NCI-H2029 (cell line): ENCODE results near the gene ABHD4.
A peak's percentile ranks its signal among the peaks of the same experiment; 100 is the strongest.
"Not testable (repeated sequence)": the region's sequence is repeated elsewhere in the genome, so short reads cannot be mapped to it uniquely, and the experiment has no call there.

Source experiments
- DNase-seq: peaks from one replicate; lab custom pipeline; 2025; lab: John Stamatoyannopoulos, UW

ABHD4 gene

DNA sequence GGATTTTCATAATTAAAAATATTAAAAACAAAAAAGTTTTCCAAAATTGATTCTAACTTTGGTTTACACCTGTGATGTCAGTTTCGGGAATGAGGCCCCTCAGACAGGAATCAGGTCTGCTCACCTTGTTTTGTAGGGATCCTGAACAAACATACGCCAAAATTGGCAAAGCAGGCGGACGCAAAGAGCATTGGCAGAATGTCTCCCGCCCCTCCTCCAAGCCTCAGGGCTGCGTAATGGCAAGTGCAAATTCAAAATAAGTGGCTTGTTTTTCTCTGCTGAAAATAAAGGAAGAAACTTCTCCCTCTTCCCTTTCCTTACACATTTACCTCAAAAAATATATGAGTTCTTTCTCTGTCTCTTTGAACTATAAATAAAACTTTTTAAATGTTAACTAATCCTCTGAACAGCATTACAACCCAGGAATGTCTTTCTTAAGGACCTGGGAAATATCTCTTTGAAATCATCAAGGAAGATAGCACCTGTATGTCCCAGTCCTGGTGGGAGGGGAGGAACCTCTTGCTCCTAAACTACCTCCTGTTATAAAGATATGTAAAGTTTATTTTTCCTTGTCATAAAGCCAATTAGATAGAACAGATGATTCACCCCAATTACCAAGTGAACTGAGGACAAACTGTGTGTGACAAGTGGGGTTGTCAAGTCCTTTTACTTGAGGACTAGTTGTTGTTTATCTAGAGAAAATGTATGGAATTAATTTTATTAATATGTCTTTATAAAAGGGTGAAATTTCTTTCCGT lies 29.6 kb downstream of the ABHD4 start:
- no peak for DNase-seq

GRCh38 chr14:22629361-22629760 lies 31.3 kb downstream of the ABHD4 start:
- no peak for DNase-seq

- DNase-seq, result no peak
Measured at GRCh38 chr14:22630066-22630465, 32.0 kb downstream of the ABHD4 start.

DNA sequence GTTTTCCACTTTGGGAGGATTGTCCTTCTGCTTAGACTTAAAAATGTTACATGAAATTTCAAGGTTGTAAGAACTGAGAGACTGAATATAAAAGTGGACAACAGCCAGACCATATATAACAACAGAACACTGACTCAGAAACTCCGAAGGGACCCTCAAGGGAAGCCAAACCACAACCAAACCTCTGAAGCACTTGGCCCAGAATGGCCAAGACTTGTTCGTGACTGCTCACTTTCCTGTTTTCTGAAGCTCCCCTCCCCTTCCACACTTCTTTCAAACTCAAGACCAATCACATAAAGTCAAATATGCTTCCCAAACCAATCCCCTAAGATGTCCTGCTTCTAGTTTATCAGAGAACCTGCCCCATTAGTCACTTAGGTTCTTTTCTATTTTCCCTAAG lies 32.4 kb downstream of the ABHD4 start:
- DNase-seq, result no peak

- DNase-seq, result no peak
Measured at GRCh38 chr14:22634233-22634900, 36.3 kb downstream of the ABHD4 start.

DNA sequence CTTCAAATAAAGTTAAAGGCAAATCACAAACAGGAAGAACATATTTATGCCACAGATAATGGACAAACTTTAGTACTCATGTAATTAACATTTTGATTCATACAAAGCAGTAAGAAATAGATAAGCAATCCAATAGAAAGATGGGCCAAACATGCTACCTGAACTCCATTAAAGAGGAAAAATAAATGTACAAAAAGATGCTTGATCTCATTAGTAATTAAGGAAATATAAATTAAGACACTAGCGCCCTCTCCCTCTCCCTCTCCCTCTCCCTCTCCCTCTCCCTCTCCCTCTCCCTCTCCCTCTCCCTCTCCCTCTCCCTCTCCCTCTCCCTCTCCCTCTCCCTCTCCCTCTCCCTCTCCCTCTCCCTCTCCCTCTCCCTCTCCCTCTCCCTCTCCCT lies 37.9 kb downstream of the ABHD4 start:
- not testable (repeated sequence) for DNase-seq

DNA sequence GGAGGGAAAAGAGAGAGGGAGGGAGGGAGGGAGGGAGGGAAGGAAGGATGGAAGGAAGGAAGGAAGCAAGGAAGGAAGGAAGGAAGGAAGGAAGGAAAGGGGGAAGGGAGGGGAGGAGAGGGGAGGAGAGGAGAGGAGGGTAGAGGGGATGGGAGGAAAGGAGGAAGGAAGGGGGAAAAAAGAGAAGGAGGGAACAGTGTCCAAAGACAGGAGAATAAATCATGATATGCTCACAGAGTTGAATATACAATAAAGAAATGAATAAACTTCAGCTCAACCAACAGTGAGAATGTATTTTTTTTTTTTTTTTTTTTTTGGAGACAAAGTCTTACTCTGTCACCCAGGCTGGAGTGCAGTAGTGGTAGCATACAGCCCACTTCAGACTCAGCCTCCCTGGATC lies 42.1 kb downstream of the ABHD4 start:
- no peak for DNase-seq

DNA sequence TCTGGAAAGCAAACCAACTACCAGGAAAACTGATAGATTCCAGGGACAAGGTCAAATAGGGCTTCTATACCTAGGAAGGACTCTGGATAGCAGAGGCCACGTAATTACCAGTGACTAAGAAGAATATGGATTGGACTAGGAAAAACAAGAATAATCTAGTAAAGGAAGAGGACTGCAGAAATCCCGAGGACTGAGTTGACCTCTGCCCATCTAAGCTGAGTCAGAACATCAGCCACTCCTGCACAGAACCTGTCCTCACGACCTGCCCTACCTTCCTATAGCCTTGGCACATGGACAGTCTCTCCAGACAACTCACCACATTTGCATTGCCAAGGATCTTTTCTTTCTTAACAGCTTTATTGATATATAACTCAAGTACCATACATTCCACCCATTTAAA lies 43.7 kb downstream of the ABHD4 start:
- no peak for DNase-seq

GRCh38 chr14:22644305-22644635 lies 46.2 kb downstream of the ABHD4 start, which contains the start of gene OR6J1:
OR6J1 (minus strand) TSS chr14:22644352; CDS start chr14:22634811, 9,541 bp downstream.
- no peak for DNase-seq

- DNase-seq, result no peak
Measured at GRCh38 chr14:22646570-22647254, 48.6 kb downstream of the ABHD4 start.

- DNase-seq, result no peak
Measured at GRCh38 chr14:22648506-22648905, 50.4 kb downstream of the ABHD4 start.

GRCh38 chr14:22650046-22650739 lies 52.1 kb downstream of the ABHD4 start:
- no peak for DNase-seq

DNA sequence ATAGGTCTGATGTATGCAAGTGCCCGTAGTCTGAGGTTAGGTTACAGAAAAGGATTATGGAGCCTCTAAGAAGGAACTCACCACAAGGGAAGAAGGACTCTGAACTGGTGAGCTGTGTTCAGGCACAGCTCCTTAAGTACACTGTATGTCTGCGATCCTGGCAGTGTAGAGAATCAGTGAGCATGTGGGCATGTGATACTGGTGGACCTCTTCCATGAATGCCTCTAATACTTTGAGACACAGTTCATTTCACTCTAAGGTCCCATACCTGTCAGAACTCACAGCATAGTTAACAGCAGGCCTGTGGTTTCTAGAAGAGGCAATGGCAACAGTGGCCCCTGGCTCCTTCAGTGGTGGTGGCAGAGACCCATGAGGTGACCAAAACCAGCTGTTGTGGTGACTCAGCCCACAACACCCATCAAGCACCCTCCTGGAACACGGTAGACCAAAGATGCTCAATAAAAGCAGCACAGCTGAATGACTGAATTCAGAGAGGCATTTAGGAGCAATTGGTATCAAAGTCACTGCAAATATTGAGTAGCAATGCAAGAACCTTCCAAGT lies 52.9 kb downstream of the ABHD4 start:
- no peak for DNase-seq

GRCh38 chr14:22651586-22651985 lies 53.5 kb downstream of the ABHD4 start:
- DNase-seq, result no peak

- DNase-seq, result peak; percentile 61
Measured at GRCh38 chr14:22653012-22653621, 55.0 kb downstream of the ABHD4 start.

DNA sequence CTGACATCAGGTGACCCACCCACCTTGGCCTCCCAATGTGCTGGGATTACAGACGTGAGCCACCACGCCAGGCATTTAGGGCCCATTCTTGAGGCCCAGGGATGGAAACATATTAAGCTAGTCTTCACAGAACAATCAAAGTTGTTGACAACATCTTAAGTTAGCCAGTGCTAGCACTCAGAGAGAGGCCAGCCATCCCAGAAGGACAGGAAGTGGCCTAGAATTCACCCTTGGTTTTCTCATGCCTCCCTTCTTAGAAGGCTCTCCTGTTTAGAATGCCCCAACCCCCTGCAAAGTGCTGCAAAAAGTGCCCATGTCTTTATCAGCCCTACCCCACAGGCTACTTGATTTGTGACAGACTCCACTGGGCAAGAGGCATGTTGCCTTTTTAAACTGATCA lies 58.1 kb downstream of the ABHD4 start:
- no peak for DNase-seq

DNA sequence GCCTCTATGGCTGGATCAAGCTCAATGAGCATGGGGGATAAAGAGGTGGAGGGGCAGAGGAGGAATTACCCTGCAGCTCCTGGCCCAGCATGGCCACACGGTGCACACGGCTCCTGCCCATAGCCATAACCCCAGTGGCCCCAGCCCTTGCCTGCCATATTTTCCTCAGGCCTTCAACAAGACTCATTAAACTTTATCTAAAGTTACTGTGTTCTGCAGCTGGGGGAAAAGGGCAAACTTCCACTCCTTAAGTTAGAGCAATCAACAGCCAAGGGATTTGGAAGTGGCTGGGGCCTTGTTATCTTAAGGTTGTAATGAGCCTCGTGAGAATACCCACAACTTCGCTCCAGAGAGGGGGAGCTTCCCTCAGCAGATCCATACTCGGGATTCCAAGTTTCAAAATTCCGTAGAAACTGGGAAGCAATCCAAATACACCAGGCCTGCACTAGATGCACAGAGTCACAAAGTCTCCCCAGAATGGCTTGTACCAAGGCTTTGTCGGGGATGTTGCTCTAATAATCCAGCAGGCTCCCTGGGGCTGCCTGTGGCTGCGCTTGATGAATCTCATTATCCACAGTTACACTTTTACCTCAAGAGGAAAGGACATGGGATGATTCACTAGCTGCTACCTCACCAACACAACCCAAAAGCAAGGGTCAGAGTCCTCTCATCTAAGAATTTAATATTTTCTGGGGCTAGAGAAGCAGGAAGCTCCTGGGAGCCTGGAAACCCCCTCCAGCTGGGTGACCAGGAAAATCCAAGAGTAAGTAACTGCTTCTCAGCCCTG lies 59.0 kb downstream of the ABHD4 start:
- DNase-seq, result no peak

DNA sequence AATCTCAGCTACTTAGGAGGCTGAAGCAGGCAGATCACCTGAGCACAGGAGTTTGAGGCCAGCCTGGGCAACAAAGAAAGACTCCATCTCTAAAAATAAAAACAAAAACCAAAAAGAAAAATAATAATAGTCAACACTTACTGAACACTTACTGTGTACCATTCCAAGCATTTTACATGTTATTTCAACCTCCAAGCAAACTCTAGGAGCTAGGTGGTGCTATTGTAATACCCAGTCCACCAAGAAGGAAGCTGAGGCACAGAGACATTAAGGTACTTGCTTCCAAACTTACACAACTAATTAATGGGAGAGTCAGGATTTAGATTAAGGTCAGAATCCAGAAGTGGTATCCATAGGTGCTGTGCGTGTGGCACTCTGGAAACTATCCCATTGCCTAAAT lies 59.8 kb downstream of the ABHD4 start:
- no peak for DNase-seq

DNA sequence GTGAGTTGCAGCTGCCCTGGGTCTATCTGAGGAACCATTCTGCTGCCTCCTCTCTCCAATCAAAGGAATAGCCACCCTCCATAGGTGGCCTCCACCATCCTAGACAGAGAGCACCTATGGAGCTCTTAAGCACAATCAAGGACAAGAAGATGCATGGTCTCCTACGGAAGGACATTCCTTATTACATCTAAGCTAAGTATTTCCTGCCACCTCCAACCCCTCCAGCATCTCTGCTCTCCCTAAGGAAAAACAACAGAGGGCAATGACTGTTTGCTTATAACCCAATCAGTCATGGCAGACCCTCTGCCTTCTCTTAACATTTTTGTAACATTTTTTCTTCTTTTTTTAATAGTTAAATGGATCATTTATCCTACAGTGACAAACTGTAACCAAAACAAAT lies 60.8 kb downstream of the ABHD4 start:
- no peak for DNase-seq

DNA sequence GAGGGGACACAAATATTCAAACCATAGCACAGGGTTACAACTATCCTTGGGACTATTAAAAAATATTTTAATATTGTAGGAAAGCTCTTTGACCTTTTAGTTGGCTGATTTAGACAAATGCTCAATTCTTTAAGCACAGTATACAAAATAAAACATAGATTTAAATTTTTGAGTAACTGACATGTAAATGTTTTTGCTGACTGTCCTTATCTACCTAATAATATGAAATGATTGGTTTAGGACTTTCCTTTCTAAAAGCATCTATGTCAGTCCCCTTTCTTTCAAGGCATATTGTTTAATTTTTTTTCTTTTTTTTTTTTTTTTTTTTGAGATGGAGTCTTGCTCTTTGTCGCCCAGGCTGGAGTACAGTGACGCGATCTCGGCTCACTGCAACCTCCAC lies 62.6 kb downstream of the ABHD4 start:
- no peak for DNase-seq
